ENCODE data around the gene CAPN5. TPM values are rescaled to one million over a fixed set of nuclear protein-coding genes. Genes with fewer than 3 reads are reported as not detected.
A peak's percentile ranks its signal among the peaks of the same experiment; 100 is the strongest.
"Not testable (repeated sequence)": the region's sequence is repeated elsewhere in the genome, so short reads cannot be mapped to it uniquely, and the experiment has no call there.

Gene CAPN5
- total RNA-seq, result 7.2 TPM
- long read RNA-seq, full-length matches to known transcripts, result 3 of 8 reads
- long read RNA-seq, partial matches to known transcripts, result 2 of 8 reads
- long read RNA-seq, other reads (novel, unspliced or antisense), result 3 of 8 reads

GRCh38 chr11:77066229-77067042 lies at the start of gene CAPN5:
Gene CAPN5, plus strand, starts transcription at chr11:77066971. Its CDS starts 17,916 bp downstream, at chr11:77084887.
- ATAC-seq (peak; percentile 99), DNase-seq (peak; percentile 93)
- H3K27ac ChIP-seq, result peak within 1 kb of the TSS; percentile 88
- H3K4me1 ChIP-seq, result peaks cover 19% of the 10 kb centered on the region
- H3K36me3 ChIP-seq, result no peaks in the 10 kb centered on the region
- H3K27me3 ChIP-seq (ENCODE audit: low read depth), result no peaks in the 10 kb centered on the region
- peak; percentile 28 for TF ChIP-seq CTCF (IDR thresholded peaks at IDR 0.05)
- intact Hi-C loops (cut with DNase I), result no loop called here
- no peaks in the 10 kb centered on the region for H3K9me3 ChIP-seq
- H3K4me3 ChIP-seq, result peak within 1 kb of the TSS; percentile 85

- intact Hi-C loops (cut with DNase I); H3K27me3 ChIP-seq (ENCODE audit: low read depth); ATAC-seq; H3K27ac ChIP-seq; H3K4me3 ChIP-seq; H3K4me1 ChIP-seq; DNase-seq; H3K9me3 ChIP-seq: not testable (repeated sequence)
- H3K36me3 ChIP-seq, result peaks cover 35% of the 10 kb centered on the region
Observed at GRCh38 chr11:77018396-77018924, 48.3 kb upstream of the CAPN5 start.

- Histone ChIP-seq H3K4me3 (no peak overlapping the region), H3K36me3 (peaks cover 35% of the 10 kb centered on the region), H3K27ac (no peak overlapping the region), H3K27me3 (ENCODE audit: low read depth) (no peaks in the 10 kb centered on the region), H3K4me1 (no peaks in the 10 kb centered on the region), H3K9me3 (no peaks in the 10 kb centered on the region)
- DNase-seq, result no peak
- peak; percentile 67 to 83 for ATAC-seq
- intact Hi-C loops (cut with DNase I), result no loop called here
- no peak for TF ChIP-seq CTCF (IDR thresholded peaks at IDR 0.05)
Observed at GRCh38 chr11:77019976-77020595, 46.7 kb upstream of the CAPN5 start.

- Histone ChIP-seq H3K36me3 (peaks cover 35% of the 10 kb centered on the region), H3K27ac (no peak overlapping the region), H3K4me3 (no peak overlapping the region), H3K27me3 (ENCODE audit: low read depth) (no peaks in the 10 kb centered on the region), H3K4me1 (no peaks in the 10 kb centered on the region), H3K9me3 (no peaks in the 10 kb centered on the region)
- intact Hi-C loops (cut with DNase I), result no loop called here
- DNase-seq, result no peak
- no peak for TF ChIP-seq CTCF (IDR thresholded peaks at IDR 0.05)
- ATAC-seq, result no peak
Observed at GRCh38 chr11:77020734-77021133, 46.0 kb upstream of the CAPN5 start.

GRCh38 chr11:77024745-77025144 lies 42.0 kb upstream of the CAPN5 start:
- DNase-seq (no peak), ATAC-seq (no peak)
- Histone ChIP-seq H3K27me3 (ENCODE audit: low read depth) (no peaks in the 10 kb centered on the region), H3K4me1 (no peaks in the 10 kb centered on the region), H3K27ac (no peak overlapping the region), H3K4me3 (no peak overlapping the region), H3K36me3 (peaks cover 25% of the 10 kb centered on the region), H3K9me3 (no peaks in the 10 kb centered on the region)
- no peak for TF ChIP-seq CTCF (IDR thresholded peaks at IDR 0.05)
- intact Hi-C loops (cut with DNase I), result no loop called here

Data from lower lobe of right lung (tissue), 2 donors.